Measurements from ENCODE around the gene ST7. TPM values are rescaled to one million over a fixed set of nuclear protein-coding genes. Genes with fewer than 3 reads are reported as not detected.

Gene ST7
- total and polyA plus RNA-seq, 2 of the 13 experiments (the other 11 are each of a cell fraction or from before 2014, with no cell fraction given): 17.3 to 23.5 TPM

- no peak for TF ChIP-seq HIVEP1 (CRISPR knock-in tag; IDR thresholded peaks at IDR 0.05)
- no peak for TF ChIP-seq ZFP62 (CRISPR knock-in tag; IDR thresholded peaks at IDR 0.05)
- no peak for TF ChIP-seq ZBTB7B (CRISPR knock-in tag; IDR thresholded peaks at IDR 0.05)
- TF ChIP-seq ZNF615 (CRISPR knock-in tag; IDR thresholded peaks at IDR 0.05; ENCODE audit: borderline replicate concordance): no peak
- no peak for TF ChIP-seq ZNF282 (IDR thresholded peaks at IDR 0.05; ENCODE audit: partially characterized antibody)
- no peak for TF ChIP-seq ZBTB40 (IDR thresholded peaks at IDR 0.05)
- TF ChIP-seq ZBTB40 (CRISPR knock-in tag; IDR thresholded peaks at IDR 0.05): no peak
- TF ChIP-seq CSRNP1 (CRISPR knock-in tag; IDR thresholded peaks at IDR 0.05): no peak
- Histone ChIP-seq H3K27me3 (ENCODE audit: control insufficient read depth in 1 of 2, insufficient read depth in 2 of 2, low read length in 2 of 2) (peaks cover 0 to 4% of the 10 kb centered on the region in 2 experiments; a peak in 2 of 5 replicates), H3K4me3 (replicated peaks in 1 of 3; ENCODE audit: insufficient read depth in 1 of 3, low read depth in 2 of 3, low read length in 3 of 3) (no peak overlapping the region), H3K36me3 (replicated peaks in 1 of 2; ENCODE audit: control insufficient read depth in 1 of 2, insufficient read depth in 2 of 2, low read length in 2 of 2) (no peaks in the 10 kb centered on the region), H3K27ac (ENCODE audit: extremely low read length, insufficient read depth, low read length) (no peak overlapping the region), H4K20me1 (ENCODE audit: insufficient read depth, low read length) (no peaks in the 10 kb centered on the region), H3K4me1 (ENCODE audit: insufficient read depth, low read length) (peaks cover 54% of the 10 kb centered on the region), H3K4me2 (ENCODE audit: low read depth, low read length) (no peak overlapping the region), H2AFZ (ENCODE audit: low read length) (no peak overlapping the region), H3K79me2 (ENCODE audit: insufficient read depth, low read length) (no peaks in the 10 kb centered on the region), H3K9ac (ENCODE audit: insufficient read depth, low read depth, low read length) (no peak overlapping the region), H3K9me3 (ENCODE audit: low read length) (no peaks in the 10 kb centered on the region)
- in situ Hi-C loops (cut with HindIII; ENCODE audit: extremely low pct_ligation_motif_present, low pct_unique_long_range_greater_than_20kb) (loop anchor here (5.0 kb wide), 1 partner anchor 184 kb away; no protein-coding TSS in a partner anchor), intact Hi-C loops (cut with micrococcal nuclease; ENCODE audit: unreplicated experiment) (no loop called here)
- WGBS (ENCODE audit: low lambda C conversion rate): 49% methylated on average over 3 of the region's 3 CpGs
- no TSS peak for BruUV-seq (replicated peaks)
- ChIA-PET POLR2A (no interaction called here), CTCF (ENCODE audit: low intra/inter-chr PET ratio, low total read pairs) (no interaction called here)
- FAIRE-seq (no peak), ATAC-seq (no peak), DNase-seq (ENCODE audit: low spot score) (no peak)
These were observed 19.8 kb upstream of the ST7 start for GRCh38 chr7:116933465-116933864.
